Esophagus muscularis mucosa (tissue), 4 donors: ENCODE data around the gene ADCYAP1R1.

ENCODE experiments used
- CTCF ChIP-seq, 3 experiments: fragments of 200-600 bp in 2 of 3; fragments of 450-650 bp in 1 of 3; sonication (generic) in 2 of 3; IDR thresholded peaks; one replicate each; pipeline ENCODE4 v1.5.1; 2017 to 2019; ENCODE audit warnings: antibody characterized with exemption in 3 of 3, mild to moderate bottlenecking in 2 of 3, moderate library complexity in 1 of 3
- EP300 ChIP-seq: sonication (generic); formaldehyde crosslinking; IDR thresholded peaks from one replicate; pipeline ENCODE4 v1.6.1; 2017; ENCODE audit warnings: antibody characterized with exemption
- POLR2A ChIP-seq: fragments of 450-650 bp; IDR thresholded peaks from one replicate; pipeline ENCODE4 v1.6.1; 2017; ENCODE audit warnings: antibody characterized with exemption, moderate library complexity, mild to moderate bottlenecking, low read depth

- no peak for TF ChIP-seq POLR2A
- TF ChIP-seq CTCF (IDR thresholded peaks at IDR 0.05), result no peak
- no peak for TF ChIP-seq EP300
Observed at GRCh38 chr7:31096198-31096876, 44.2 kb downstream of the ADCYAP1R1 start.
